ENCODE measurements around the gene KLHDC7B.

Gene KLHDC7B

GRCh38 chr22:50545522-50546325, at the start of gene KLHDC7B:
TSS of gene KLHDC7B (plus strand) at chr22:50545899. CDS start at chr22:50546244, 345 bp downstream.
- intact Hi-C loops (cut with DNase I): no loop called here
- peak in 1 of 10 donors; percentile 35 for DNase-seq

- intact Hi-C loops (cut with DNase I): no loop called here
- DNase-seq: no peak
Observed at GRCh38 chr22:50497093-50497492, 48.6 kb upstream of the KLHDC7B start.

GRCh38 chr22:50498322-50498890, 47.3 kb upstream of the KLHDC7B start:
- intact Hi-C loops (cut with DNase I): no loop called here
- peak in 4 of 10 donors; percentile 60 to 69 (median 60) for DNase-seq

- intact Hi-C loops (cut with DNase I): loop anchor here (10.0 kb wide), 2 partner anchors 156 to 256 kb away; partner anchors contain the start of genes PPP6R2 and TUBGCP6
- DNase-seq: no peak
Observed at GRCh38 chr22:50500452-50500851, 45.2 kb upstream of the KLHDC7B start.

GRCh38 chr22:50502096-50502495, 43.6 kb upstream of the KLHDC7B start:
- intact Hi-C loops (cut with DNase I): loop anchor here (10.0 kb wide), 2 partner anchors 157 to 257 kb away; partner anchors contain the start of genes PPP6R2 and TUBGCP6
- DNase-seq: no peak

GRCh38 chr22:50502628-50503474, 42.8 kb upstream of the KLHDC7B start:
- no peak for DNase-seq
- intact Hi-C loops (cut with DNase I): loop anchor here (10.0 kb wide), 2 partner anchors 158 to 258 kb away; partner anchors contain the start of genes PPP6R2 and TUBGCP6

- DNase-seq: no peak
- intact Hi-C loops (cut with DNase I): loop anchor here (10.0 kb wide), 2 partner anchors 159 to 259 kb away; partner anchors contain the start of genes PPP6R2 and TUBGCP6
Observed at GRCh38 chr22:50503475-50504145, 42.1 kb upstream of the KLHDC7B start.

GRCh38 chr22:50504369-50505211, 41.1 kb upstream of the KLHDC7B start:
- DNase-seq: no peak
- intact Hi-C loops (cut with DNase I): loop anchor here (10.0 kb wide), 2 partner anchors 160 to 260 kb away; partner anchors contain the start of genes PPP6R2 and TUBGCP6

GRCh38 chr22:50505276-50505775, 40.4 kb upstream of the KLHDC7B start:
- intact Hi-C loops (cut with DNase I): loop anchor here (10.0 kb wide), 2 partner anchors 161 to 261 kb away; partner anchors contain the start of genes PPP6R2 and TUBGCP6
- no peak for DNase-seq

GRCh38 chr22:50505776-50506610, 39.7 kb upstream of the KLHDC7B start:
- intact Hi-C loops (cut with DNase I): loop anchor here (10.0 kb wide), 2 partner anchors 161 to 261 kb away; partner anchors contain the start of genes PPP6R2 and TUBGCP6
- DNase-seq: no peak

GRCh38 chr22:50506611-50507420, 38.9 kb upstream of the KLHDC7B start:
- no peak for DNase-seq
- intact Hi-C loops (cut with DNase I): loop anchor here (10.0 kb wide), 2 partner anchors 162 to 262 kb away; partner anchors contain the start of genes PPP6R2 and TUBGCP6

GRCh38 chr22:50507421-50507990, 38.2 kb upstream of the KLHDC7B start, which contains the start of gene LMF2:
TSS of gene LMF2 (minus strand) at chr22:50507702. CDS start at chr22:50507675, 27 bp downstream.
- intact Hi-C loops (cut with DNase I): loop anchor here (10.0 kb wide), 2 partner anchors 163 to 263 kb away; partner anchors contain the start of genes PPP6R2 and TUBGCP6
- DNase-seq: peak; percentile 80 to 99 (median 88)

GRCh38 chr22:50507991-50508884, 37.5 kb upstream of the KLHDC7B start, which contains the start of gene NCAPH2:
TSS of gene NCAPH2 (plus strand) at chr22:50508224. CDS start at chr22:50508338, 114 bp downstream.
- intact Hi-C loops (cut with DNase I): loop anchor here (2.0 to 10.0 kb wide), 3 partner anchors 17 to 263 kb away; partner anchors contain the start of genes PPP6R2, SCO2 and TUBGCP6
- peak; percentile 93 to 99 (median 96) for DNase-seq

- DNase-seq: no peak
Observed at GRCh38 chr22:50508897-50509296, 36.8 kb upstream of the KLHDC7B start.

GRCh38 chr22:50513175-50513574, 32.5 kb upstream of the KLHDC7B start:
- DNase-seq: no peak
- intact Hi-C loops (cut with DNase I): no loop called here

More at GRCh38 chr22:50508897-50509296, 36.8 kb upstream of the KLHDC7B start:
- intact Hi-C loops (cut with DNase I): loop anchor here (2.0 to 10.0 kb wide), 3 partner anchors 16 to 264 kb away; partner anchors contain the start of genes PPP6R2, SCO2 and TUBGCP6
